Measurements from ENCODE around the gene REC8. TPM values are rescaled to one million over a fixed set of nuclear protein-coding genes. Genes with fewer than 3 reads are reported as not detected.

Gene REC8
- total RNA-seq, 1 donor from 2014 or later = 46.4 TPM

- no peak overlapping the region for H3K4me3 Mint-ChIP-seq (ENCODE audit: unreplicated experiment)
- H4K20me1 ChIP-seq (ENCODE audit: insufficient read depth, low read length) = peaks cover 35% of the 10 kb centered on the region
- peaks cover 20% of the 10 kb centered on the region for H3K36me3 Mint-ChIP-seq (ENCODE audit: low read depth, unreplicated experiment)
- H3K79me2 ChIP-seq (ENCODE audit: insufficient read depth, low read length) = no peaks in the 10 kb centered on the region
- H3K4me1 Mint-ChIP-seq (ENCODE audit: low read depth, unreplicated experiment) = peaks cover 7% of the 10 kb centered on the region
- FAIRE-seq (no peak), DNase-seq (ENCODE audit: low read depth) (no peak)
- peaks cover 5% of the 10 kb centered on the region for H3K4me1 ChIP-seq (ENCODE audit: insufficient read depth, low read length)
- H3K27me3 ChIP-seq (ENCODE audit: insufficient read depth, low read length) = no peaks in the 10 kb centered on the region
- H3K27ac Mint-ChIP-seq (ENCODE audit: unreplicated experiment) = peak overlapping the region; percentile 34
- H3K36me3 ChIP-seq (ENCODE audit: insufficient read depth, low read length) = peaks cover 21% of the 10 kb centered on the region
- no peaks in the 10 kb centered on the region for H3K9me3 ChIP-seq (ENCODE audit: insufficient read depth, low read depth, low read length)
- no peak overlapping the region for H3K9ac ChIP-seq (ENCODE audit: low read length)
- H2AFZ ChIP-seq (ENCODE audit: low read depth, low read length) = no peak overlapping the region
- TF ChIP-seq CTCF (IDR thresholded peaks at IDR 0.05; ENCODE audit: insufficient read depth, low read depth, low read length) (no peak), EZH2 (IDR thresholded peaks at IDR 0.05; ENCODE audit: insufficient read depth, low read length) (no peak)
- H3K4me2 ChIP-seq (ENCODE audit: low read length) = no peak overlapping the region
- H3K27me3 Mint-ChIP-seq (ENCODE audit: low read depth, unreplicated experiment) = no peaks in the 10 kb centered on the region
- no peaks in the 10 kb centered on the region for H3K9me3 Mint-ChIP-seq (ENCODE audit: unreplicated experiment)
- no peak overlapping the region for H3K4me3 ChIP-seq (ENCODE audit: insufficient read depth, low read depth, low read length)
- H3K27ac ChIP-seq (ENCODE audit: low read depth, low read length) = no peak overlapping the region
These were observed 6.7 kb downstream of the REC8 start for GRCh38 chr14:24178399-24179178.

GRCh38 chr14:24179294-24179960, 7.5 kb downstream of the REC8 start:
- no peaks in the 10 kb centered on the region for H3K9me3 ChIP-seq (ENCODE audit: insufficient read depth, low read depth, low read length)
- no peak for DNase-seq (ENCODE audit: low read depth)
- H3K27me3 ChIP-seq (ENCODE audit: insufficient read depth, low read length) = no peaks in the 10 kb centered on the region
- no peak overlapping the region for H3K4me3 Mint-ChIP-seq (ENCODE audit: unreplicated experiment)
- no peaks in the 10 kb centered on the region for H3K27me3 Mint-ChIP-seq (ENCODE audit: low read depth, unreplicated experiment)
- H3K27ac ChIP-seq (ENCODE audit: low read depth, low read length) = peak overlapping the region; percentile 18
- H3K79me2 ChIP-seq (ENCODE audit: insufficient read depth, low read length) = no peaks in the 10 kb centered on the region
- H3K27ac Mint-ChIP-seq (ENCODE audit: unreplicated experiment) = peak overlapping the region; percentile 75
- H4K20me1 ChIP-seq (ENCODE audit: insufficient read depth, low read length) = peaks cover 35% of the 10 kb centered on the region
- no peak overlapping the region for H3K4me2 ChIP-seq (ENCODE audit: low read length)
- FAIRE-seq = no peak
- peaks cover 5% of the 10 kb centered on the region for H3K4me1 ChIP-seq (ENCODE audit: insufficient read depth, low read length)
- H3K36me3 Mint-ChIP-seq (ENCODE audit: low read depth, unreplicated experiment) = peaks cover 20% of the 10 kb centered on the region
- H3K9me3 Mint-ChIP-seq (ENCODE audit: unreplicated experiment) = no peaks in the 10 kb centered on the region
- peaks cover 7% of the 10 kb centered on the region for H3K4me1 Mint-ChIP-seq (ENCODE audit: low read depth, unreplicated experiment)
- TF ChIP-seq CTCF (IDR thresholded peaks at IDR 0.05; ENCODE audit: insufficient read depth, low read depth, low read length) (no peak), EZH2 (IDR thresholded peaks at IDR 0.05; ENCODE audit: insufficient read depth, low read length) (no peak)
- peak overlapping the region; percentile 8 for H3K9ac ChIP-seq (ENCODE audit: low read length)
- H2AFZ ChIP-seq (ENCODE audit: low read depth, low read length) = no peak overlapping the region
- no peak overlapping the region for H3K4me3 ChIP-seq (ENCODE audit: insufficient read depth, low read depth, low read length)
- peaks cover 22% of the 10 kb centered on the region for H3K36me3 ChIP-seq (ENCODE audit: insufficient read depth, low read length)
